Activated CD8-positive, alpha-beta memory T cell treated with anti-CD3 and anti-CD28 coated beads, Interleukin-2, amount 50 U/mL, for 4 hours (primary cell): ENCODE measurements around the gene GAB1.
A peak's percentile ranks its signal among the peaks of the same experiment; 100 is the strongest.

Experiments
- DNase-seq: peaks from one replicate; pipeline ENCODE4 v3.0.0-alpha.2; 2020

Gene GAB1

DNA sequence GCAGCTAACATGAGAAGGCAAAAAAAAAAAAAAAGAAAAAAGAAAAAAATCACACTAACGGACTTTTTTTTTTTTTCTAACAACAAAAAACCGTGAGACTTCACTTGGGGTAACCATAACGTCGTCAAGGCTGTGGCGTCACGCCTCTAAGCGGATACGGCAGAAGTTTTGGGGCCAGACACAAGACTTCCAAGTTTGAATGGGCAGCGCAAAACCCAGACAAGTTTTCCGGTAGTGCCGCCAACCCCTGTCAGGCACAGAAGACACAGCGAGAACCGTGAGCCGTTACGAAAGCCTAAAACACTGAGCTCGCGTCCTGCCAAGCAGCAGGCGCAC is 176.3 kb downstream of the GAB1 start:
- DNase-seq: no peak

DNA sequence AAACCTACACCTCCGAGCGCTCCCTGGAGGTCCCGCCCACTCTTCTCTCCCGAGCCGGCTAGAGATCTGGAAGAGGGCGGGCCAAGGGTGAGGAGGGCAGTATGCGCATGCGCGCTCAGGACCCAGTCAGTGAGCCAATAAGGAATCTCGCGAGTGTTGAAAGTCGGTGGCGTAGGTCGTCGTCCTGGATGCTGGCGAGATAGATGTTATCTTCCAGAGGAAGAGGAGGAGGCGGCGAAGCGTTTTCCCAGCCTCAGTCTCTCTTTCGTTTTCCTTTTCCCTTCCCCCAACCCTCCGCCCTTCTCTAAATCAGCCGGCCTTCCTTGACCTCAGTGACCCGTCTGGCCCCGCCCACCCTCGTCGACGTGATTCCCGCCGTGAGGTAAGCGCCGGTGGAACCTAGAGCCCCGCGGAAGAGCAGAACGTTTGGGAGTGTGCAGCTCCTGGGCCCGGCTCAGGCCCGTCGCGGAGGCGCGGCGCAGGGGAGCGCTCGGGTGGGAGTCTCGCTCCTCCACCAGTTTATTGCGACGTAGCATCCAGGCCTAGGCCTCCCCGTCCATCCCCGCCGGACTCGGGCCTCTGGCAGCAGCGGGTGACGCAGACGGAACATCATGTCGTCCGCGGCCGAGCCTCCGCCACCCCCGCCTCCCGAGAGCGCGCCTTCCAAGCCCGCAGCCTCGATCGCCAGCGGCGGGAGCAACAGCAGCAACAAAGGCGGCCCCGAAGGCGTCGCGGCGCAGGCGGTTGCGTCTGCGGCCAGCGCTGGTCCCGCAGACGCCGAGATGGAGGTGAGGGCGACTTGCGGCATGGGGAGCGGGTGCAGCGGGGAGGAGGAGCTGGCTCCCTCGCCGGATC is 176.9 kb downstream of the GAB1 start, which contains the start of gene SMARCA5:
Gene SMARCA5, plus strand, starts transcription at position 389 of the 855 bp plus-strand sequence. Its CDS starts 223 bp downstream, at position 612.
- DNase-seq: peak; percentile 92

DNA sequence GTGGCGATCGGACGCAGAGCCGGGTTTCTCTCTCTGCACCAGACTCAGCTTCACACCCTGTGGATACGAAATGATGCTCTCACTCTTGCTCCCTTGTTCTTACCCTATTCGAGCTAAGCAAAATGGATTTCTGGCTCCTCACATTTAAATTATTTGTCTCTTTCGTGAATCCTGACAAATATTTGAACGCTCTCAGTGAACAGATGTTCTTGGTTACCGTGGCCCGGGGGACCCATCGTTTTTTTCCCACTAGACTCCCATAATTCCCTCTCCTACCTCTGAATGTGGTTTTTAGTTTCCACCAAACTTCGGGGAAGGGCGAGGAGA is 177.5 kb downstream of the GAB1 start:
- DNase-seq: no peak

DNA sequence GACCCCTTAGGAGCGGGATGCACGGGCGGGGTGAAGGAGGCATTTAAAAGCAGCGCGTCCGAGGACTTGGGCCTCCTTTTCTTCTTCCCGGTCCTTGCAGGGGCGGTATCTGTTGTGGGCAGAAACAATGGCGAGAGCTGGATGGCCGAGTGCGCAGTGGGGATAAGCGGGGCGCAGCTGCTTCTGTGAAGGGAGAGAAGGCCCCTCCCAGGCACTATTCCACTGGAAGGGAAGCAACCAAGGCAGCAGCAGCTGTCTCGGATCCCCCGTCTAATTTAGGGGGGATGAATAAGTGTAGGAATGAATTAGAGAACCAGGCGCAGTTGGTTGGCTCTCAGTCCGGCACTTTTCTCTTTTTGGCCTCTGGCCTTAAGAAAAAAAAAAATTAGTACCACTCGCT is 177.8 kb downstream of the GAB1 start:
- no peak for DNase-seq

DNA sequence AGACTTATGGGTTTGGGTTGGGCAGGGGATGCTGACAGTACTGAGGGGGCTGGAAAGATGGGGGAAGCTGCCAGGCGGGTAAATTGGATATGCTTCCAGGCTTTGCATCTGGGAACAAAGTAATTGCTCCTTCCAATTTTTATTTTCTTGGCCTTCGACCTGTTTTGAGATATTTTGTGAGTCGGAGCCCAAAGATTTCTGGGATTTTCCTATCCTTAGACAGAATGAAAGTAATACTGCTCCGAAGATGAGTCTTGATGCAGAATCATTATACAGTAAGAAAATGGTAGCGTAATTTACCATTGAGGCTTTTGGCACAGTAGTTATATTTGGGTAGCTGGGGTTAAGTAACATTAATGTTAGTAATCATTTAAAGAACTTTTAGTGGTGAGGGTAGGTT is 178.2 kb downstream of the GAB1 start:
- no peak for DNase-seq

DNA sequence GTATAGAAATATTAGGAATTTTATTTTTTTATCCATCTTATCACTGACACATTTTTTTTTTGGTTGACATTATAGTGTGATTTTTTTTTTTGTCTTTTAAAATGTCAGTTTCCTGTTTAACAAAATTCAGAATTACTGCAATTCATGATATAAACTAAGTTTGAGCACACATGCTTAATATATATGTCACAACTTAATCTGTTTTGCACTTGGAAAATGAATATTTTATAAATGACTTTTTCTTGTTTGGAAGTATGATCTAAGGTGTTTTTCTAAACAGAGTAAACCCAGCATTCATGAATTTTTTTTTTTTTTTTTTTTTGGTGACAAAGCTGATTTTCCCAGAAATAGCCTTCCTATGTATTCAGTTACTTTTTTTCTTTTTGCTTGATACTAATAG is 179.2 kb downstream of the GAB1 start:
- no peak for DNase-seq

DNA sequence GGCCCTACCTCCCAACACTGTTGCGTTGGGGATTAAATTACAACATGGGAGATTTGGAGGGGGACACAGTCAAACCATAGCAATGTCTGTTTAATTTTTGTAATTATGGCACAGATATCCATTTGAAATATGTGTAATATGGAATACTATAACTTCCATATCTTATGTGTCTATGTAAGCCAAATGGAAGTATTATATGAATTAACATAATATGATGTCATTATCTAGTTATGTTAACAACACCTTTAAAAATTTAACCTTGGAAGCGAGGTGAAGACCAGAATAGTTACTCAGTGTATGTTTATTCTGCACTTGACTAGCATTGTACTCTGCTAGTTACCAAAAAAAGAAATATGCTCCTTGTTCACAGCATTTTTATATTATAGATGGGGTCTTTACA is 181.1 kb downstream of the GAB1 start:
- no peak for DNase-seq
